GM23338 (cell line): ENCODE measurements around the gene TMEM61. TPM values are rescaled to one million over a fixed set of nuclear protein-coding genes. Genes with fewer than 3 reads are reported as not detected.

ENCODE experiments used
- ATAC-seq: fragments of 200-7000 bp; cut with Tn5 transposase; 3 replicates; pipeline ENCODE4 v1.9.1; 2020
- DNase-seq: peaks from one replicate; pipeline ENCODE4 v3.0.0-alpha.2; 2015; ENCODE audit warnings: low spot score
- H2AFZ ChIP-seq: fragments of 200-600 bp; sonication (generic); 2 replicates; pipeline ENCODE4 v1.8.0; 2016; ENCODE audit warnings: antibody characterized with exemption, mild to moderate bottlenecking, moderate library complexity
- H3F3A ChIP-seq: fragments of 200-600 bp; sonication (generic); replicated peaks from 2 replicates; pipeline ENCODE4 v1.8.0; 2017; ENCODE audit warnings: antibody characterized with exemption, mixed run types, low read depth
- H3K27ac ChIP-seq: fragments of 200-600 bp; sonication (generic); 2 replicates; pipeline ENCODE4 v1.6.1; 2016; ENCODE audit warnings: low read depth
- H3K27me3 ChIP-seq: fragments of 200-600 bp; sonication (generic); 2 replicates; pipeline ENCODE4 v1.8.0; 2016; ENCODE audit warnings: mild to moderate bottlenecking, mixed run types, moderate library complexity; ENCODE audit not compliant: insufficient read depth
- H3K36me3 ChIP-seq: fragments of 200-600 bp; sonication (generic); 2 replicates; pipeline ENCODE4 v1.8.0; 2016; ENCODE audit warnings: mild to moderate bottlenecking; ENCODE audit not compliant: insufficient read depth
- H3K4me1 ChIP-seq: fragments of 200-600 bp; sonication (generic); 2 replicates; pipeline ENCODE4 v1.8.0; 2016; ENCODE audit warnings: mild to moderate bottlenecking, moderate library complexity; ENCODE audit not compliant: insufficient read depth
- H3K4me2 ChIP-seq: fragments of 200-600 bp; sonication (generic); 2 replicates; pipeline ENCODE4 v1.7.1; 2017; ENCODE audit warnings: mixed run types
- H3K4me3 ChIP-seq: fragments of 200-600 bp; sonication (generic); 2 replicates; pipeline ENCODE4 v1.6.1; 2016; ENCODE audit warnings: mixed run types
- H3K79me2 ChIP-seq: fragments of 200-600 bp; sonication (generic); replicated peaks from 2 replicates; pipeline ENCODE4 v1.8.0; 2017; ENCODE audit warnings: mild to moderate bottlenecking; ENCODE audit not compliant: insufficient read depth
- H3K9me2 ChIP-seq: fragments of 200-600 bp; sonication (generic); 2 replicates; pipeline ENCODE4 v1.8.0; 2017; ENCODE audit not compliant: insufficient read depth
- H4K20me1 ChIP-seq: fragments of 200-600 bp; sonication (generic); replicated peaks from 2 replicates; pipeline ENCODE4 v1.8.0; 2017; ENCODE audit warnings: mild to moderate bottlenecking; ENCODE audit not compliant: insufficient read depth
- H3K27ac Mint-ChIP-seq: 2 replicates; pipeline ENCODE4 v1.8.0; 2020; ENCODE audit warnings: inconsistent platforms, mild to moderate bottlenecking, moderate library complexity, mixed read lengths
- H3K27me3 Mint-ChIP-seq: 3 replicates; pipeline ENCODE4 v1.8.0; 2022; ENCODE audit warnings: low read depth, mild to moderate bottlenecking, moderate library complexity, mixed read lengths, inconsistent platforms; ENCODE audit not compliant: insufficient read depth, poor library complexity
- H3K36me3 Mint-ChIP-seq: 3 replicates; pipeline ENCODE4 v1.8.0; 2021; ENCODE audit warnings: low read depth, mild to moderate bottlenecking, inconsistent platforms, moderate library complexity, mixed read lengths
- H3K4me1 Mint-ChIP-seq: 3 replicates; pipeline ENCODE4 v1.8.0; 2020; ENCODE audit warnings: mild to moderate bottlenecking, inconsistent platforms, mixed read lengths
- H3K4me3 Mint-ChIP-seq: 3 replicates; pipeline ENCODE4 v1.8.0; 2021; ENCODE audit warnings: moderate library complexity, mild to moderate bottlenecking, inconsistent platforms, mixed read lengths
- H3K9me3 Mint-ChIP-seq: 3 replicates; pipeline ENCODE4 v1.8.0; 2020; ENCODE audit warnings: moderate library complexity, mild to moderate bottlenecking, inconsistent platforms, mixed read lengths
- CREB1 ChIP-seq: fragments of 250-450 bp; sonication (Bioruptor Pico); IDR thresholded peaks from 2 replicates; pipeline ENCODE4 v1.5.0; 2020; ENCODE audit warnings: low read depth, mild to moderate bottlenecking, moderate library complexity
- EZH2 ChIP-seq: fragments of 200-600 bp; sonication (generic); IDR thresholded peaks from one replicate; pipeline ENCODE4 v1.8.0; 2017; ENCODE audit warnings: antibody characterized with exemption, mild to moderate bottlenecking, low read depth; ENCODE audit not compliant: unreplicated experiment
- EZH2phosphoT487 ChIP-seq: fragments of 200-600 bp; sonication (generic); IDR thresholded peaks from one replicate; pipeline ENCODE4 v1.8.1; 2018; ENCODE audit warnings: antibody characterized with exemption; ENCODE audit not compliant: unreplicated experiment
- JUNB ChIP-seq: IDR thresholded peaks from one replicate; pipeline ENCODE4 v1.6.1; 2016; ENCODE audit warnings: antibody characterized with exemption; ENCODE audit not compliant: unreplicated experiment
- NANOG ChIP-seq: IDR thresholded peaks from 2 replicates; pipeline ENCODE4 v1.6.1; 2016; ENCODE audit warnings: antibody characterized with exemption, borderline replicate concordance
- POLR2AphosphoS5 ChIP-seq: IDR thresholded peaks from 2 replicates; pipeline ENCODE4 v1.6.1; 2016; ENCODE audit warnings: antibody characterized with exemption, low read depth
- STAT1 ChIP-seq: IDR thresholded peaks from one replicate; pipeline ENCODE4 v1.6.1; 2016; ENCODE audit warnings: antibody characterized with exemption; ENCODE audit not compliant: unreplicated experiment
- ZNF114 ChIP-seq: fragments of 250-450 bp; sonication (Bioruptor Pico); IDR thresholded peaks from 2 replicates; pipeline ENCODE4 v1.5.0; 2020; ENCODE audit warnings: mild to moderate bottlenecking, moderate library complexity
- ZNF331 ChIP-seq: fragments of 250-450 bp; sonication (Bioruptor Pico); IDR thresholded peaks from 2 replicates; pipeline ENCODE4 v1.5.0; 2020; ENCODE audit warnings: low read depth, mild to moderate bottlenecking, moderate library complexity
- polyA plus RNA-seq: library from polyadenylated mRNA; unstranded; fragments of >200 nt; fragmentation: Nextera tagmentation; extraction: Ambion mirVana; gene quantifications from 2 replicates; pipeline ENCODE4 v1.2.1, GENCODE V29; 2016
- total RNA-seq: library from RNA; depleted of rRNA; stranded (reverse); fragments of >200 nt; shearing (Covaris generic); gene quantifications from 2 replicates; pipeline ENCODE4 v1.2.3, GENCODE V29; 2014
- TF ChIP-seq, protein P1 (sequence below): fragments of 250-450 bp; sonication (Bioruptor Pico); IDR thresholded peaks from 2 replicates; pipeline ENCODE4 v1.5.0; 2020; ENCODE audit warnings: mild to moderate bottlenecking, moderate library complexity
- TF ChIP-seq, protein P2 (sequence below): IDR thresholded peaks from one replicate; pipeline ENCODE4 v1.6.1; 2018; ENCODE audit warnings: antibody characterized with exemption; ENCODE audit not compliant: unreplicated experiment
- TF ChIP-seq, protein P3 (sequence below), 2 experiments: fragments of 200-600 bp in 1 of 2; sonication (generic) in 1 of 2; conservative IDR thresholded peaks; 2 replicates each; pipeline versions ENCODE4 v1.5.1 to v1.6.1; 2016 to 2017; ENCODE audit warnings: antibody characterized with exemption in 2 of 2, low read depth in 2 of 2, mild to moderate bottlenecking in 2 of 2, moderate library complexity in 1 of 2
- TF ChIP-seq, protein P4 (sequence below): IDR thresholded peaks from 2 replicates; pipeline ENCODE4 v1.6.1; 2016; ENCODE audit warnings: antibody characterized with exemption

Gene TMEM61
- total and polyA plus RNA-seq, 2 experiments from 2014 or later: 2.0 to 3.6 TPM

DNA sequence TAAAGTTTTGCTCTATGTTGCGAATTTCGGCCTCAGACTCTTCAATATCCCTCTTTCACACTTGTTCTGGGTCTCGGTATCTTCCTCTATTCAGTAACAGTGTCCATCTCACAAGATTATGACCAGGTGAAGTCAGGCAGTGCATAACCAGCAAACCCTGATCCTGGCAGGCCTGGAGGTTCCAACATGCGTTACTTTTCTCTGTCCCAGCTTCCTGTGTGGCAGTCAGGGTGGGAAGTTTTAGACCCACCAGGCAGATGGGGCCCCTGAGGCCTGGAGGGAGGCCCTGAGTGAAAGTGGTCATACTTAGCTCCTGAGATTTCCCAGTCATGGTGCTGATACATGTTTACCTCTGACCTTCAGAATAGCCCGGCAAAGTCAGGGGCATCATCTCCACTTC, 5.1 kb downstream of the TMEM61 start:
- H3K4me1 Mint-ChIP-seq: peaks cover 16% of the 10 kb centered on the region

More for the DNA sequence above, 5.1 kb downstream of the TMEM61 start:
- Histone ChIP-seq H3K4me3 (no peak overlapping the region), H3K9me2 (no peaks in the 10 kb centered on the region), H3K36me3 (no peaks in the 10 kb centered on the region), H3K27me3 (peaks cover 10% of the 10 kb centered on the region), H4K20me1 (no peaks in the 10 kb centered on the region), H3K4me2 (no peak overlapping the region), H3K4me1 (peaks cover 12% of the 10 kb centered on the region), H3F3A (no peaks in the 10 kb centered on the region), H3K27ac (no peak overlapping the region), H2AFZ (no peak overlapping the region), H3K79me2 (no peaks in the 10 kb centered on the region)
- Mint-ChIP-seq H3K36me3 (no peaks in the 10 kb centered on the region), H3K27ac (no peak overlapping the region), H3K9me3 (no peaks in the 10 kb centered on the region), H3K4me3 (no peak overlapping the region), H3K27me3 (peaks cover 16% of the 10 kb centered on the region)
- TF ChIP-seq EZH2 (no peak), JUNB (no peak), EZH2phosphoT487 (no peak), STAT1 (no peak), CREB1 (CRISPR knock-in tag) (no peak), POLR2AphosphoS5 (no peak), ZNF114 (CRISPR knock-in tag) (no peak), ZNF331 (CRISPR knock-in tag) (no peak), NANOG (no peak)
- TF ChIP-seq, protein P1, sequence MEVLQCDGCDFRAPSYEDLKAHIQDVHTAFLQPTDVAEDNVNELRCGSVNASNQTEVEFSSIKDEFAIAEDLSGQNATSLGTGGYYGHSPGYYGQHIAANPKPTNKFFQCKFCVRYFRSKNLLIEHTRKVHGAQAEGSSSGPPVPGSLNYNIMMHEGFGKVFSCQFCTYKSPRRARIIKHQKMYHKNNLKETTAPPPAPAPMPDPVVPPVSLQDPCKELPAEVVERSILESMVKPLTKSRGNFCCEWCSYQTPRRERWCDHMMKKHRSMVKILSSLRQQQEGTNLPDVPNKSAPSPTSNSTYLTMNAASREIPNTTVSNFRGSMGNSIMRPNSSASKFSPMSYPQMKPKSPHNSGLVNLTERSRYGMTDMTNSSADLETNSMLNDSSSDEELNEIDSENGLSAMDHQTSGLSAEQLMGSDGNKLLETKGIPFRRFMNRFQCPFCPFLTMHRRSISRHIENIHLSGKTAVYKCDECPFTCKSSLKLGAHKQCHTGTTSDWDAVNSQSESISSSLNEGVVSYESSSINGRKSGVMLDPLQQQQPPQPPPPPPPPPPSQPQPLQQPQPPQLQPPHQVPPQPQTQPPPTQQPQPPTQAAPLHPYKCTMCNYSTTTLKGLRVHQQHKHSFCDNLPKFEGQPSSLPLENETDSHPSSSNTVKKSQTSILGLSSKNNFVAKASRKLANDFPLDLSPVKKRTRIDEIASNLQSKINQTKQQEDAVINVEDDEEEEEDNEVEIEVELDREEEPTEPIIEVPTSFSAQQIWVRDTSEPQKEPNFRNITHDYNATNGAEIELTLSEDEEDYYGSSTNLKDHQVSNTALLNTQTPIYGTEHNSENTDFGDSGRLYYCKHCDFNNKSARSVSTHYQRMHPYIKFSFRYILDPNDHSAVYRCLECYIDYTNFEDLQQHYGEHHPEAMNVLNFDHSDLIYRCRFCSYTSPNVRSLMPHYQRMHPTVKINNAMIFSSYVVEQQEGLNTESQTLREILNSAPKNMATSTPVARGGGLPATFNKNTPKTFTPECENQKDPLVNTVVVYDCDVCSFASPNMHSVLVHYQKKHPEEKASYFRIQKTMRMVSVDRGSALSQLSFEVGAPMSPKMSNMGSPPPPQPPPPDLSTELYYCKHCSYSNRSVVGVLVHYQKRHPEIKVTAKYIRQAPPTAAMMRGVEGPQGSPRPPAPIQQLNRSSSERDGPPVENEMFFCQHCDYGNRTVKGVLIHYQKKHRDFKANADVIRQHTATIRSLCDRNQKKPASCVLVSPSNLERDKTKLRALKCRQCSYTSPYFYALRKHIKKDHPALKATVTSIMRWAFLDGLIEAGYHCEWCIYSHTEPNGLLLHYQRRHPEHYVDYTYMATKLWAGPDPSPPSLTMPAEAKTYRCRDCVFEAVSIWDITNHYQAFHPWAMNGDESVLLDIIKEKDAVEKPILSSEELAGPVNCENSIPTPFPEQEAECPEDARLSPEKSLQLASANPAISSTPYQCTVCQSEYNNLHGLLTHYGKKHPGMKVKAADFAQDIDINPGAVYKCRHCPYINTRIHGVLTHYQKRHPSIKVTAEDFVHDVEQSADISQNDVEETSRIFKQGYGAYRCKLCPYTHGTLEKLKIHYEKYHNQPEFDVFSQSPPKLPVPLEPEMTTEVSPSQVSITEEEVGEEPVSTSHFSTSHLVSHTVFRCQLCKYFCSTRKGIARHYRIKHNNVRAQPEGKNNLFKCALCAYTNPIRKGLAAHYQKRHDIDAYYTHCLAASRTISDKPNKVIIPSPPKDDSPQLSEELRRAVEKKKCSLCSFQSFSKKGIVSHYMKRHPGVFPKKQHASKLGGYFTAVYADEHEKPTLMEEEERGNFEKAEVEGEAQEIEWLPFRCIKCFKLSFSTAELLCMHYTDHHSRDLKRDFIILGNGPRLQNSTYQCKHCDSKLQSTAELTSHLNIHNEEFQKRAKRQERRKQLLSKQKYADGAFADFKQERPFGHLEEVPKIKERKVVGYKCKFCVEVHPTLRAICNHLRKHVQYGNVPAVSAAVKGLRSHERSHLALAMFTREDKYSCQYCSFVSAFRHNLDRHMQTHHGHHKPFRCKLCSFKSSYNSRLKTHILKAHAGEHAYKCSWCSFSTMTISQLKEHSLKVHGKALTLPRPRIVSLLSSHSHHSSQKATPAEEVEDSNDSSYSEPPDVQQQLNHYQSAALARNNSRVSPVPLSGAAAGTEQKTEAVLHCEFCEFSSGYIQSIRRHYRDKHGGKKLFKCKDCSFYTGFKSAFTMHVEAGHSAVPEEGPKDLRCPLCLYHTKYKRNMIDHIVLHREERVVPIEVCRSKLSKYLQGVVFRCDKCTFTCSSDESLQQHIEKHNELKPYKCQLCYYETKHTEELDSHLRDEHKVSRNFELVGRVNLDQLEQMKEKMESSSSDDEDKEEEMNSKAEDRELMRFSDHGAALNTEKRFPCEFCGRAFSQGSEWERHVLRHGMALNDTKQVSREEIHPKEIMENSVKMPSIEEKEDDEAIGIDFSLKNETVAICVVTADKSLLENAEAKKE (CRISPR knock-in tag): no peak
- TF ChIP-seq, protein P2, sequence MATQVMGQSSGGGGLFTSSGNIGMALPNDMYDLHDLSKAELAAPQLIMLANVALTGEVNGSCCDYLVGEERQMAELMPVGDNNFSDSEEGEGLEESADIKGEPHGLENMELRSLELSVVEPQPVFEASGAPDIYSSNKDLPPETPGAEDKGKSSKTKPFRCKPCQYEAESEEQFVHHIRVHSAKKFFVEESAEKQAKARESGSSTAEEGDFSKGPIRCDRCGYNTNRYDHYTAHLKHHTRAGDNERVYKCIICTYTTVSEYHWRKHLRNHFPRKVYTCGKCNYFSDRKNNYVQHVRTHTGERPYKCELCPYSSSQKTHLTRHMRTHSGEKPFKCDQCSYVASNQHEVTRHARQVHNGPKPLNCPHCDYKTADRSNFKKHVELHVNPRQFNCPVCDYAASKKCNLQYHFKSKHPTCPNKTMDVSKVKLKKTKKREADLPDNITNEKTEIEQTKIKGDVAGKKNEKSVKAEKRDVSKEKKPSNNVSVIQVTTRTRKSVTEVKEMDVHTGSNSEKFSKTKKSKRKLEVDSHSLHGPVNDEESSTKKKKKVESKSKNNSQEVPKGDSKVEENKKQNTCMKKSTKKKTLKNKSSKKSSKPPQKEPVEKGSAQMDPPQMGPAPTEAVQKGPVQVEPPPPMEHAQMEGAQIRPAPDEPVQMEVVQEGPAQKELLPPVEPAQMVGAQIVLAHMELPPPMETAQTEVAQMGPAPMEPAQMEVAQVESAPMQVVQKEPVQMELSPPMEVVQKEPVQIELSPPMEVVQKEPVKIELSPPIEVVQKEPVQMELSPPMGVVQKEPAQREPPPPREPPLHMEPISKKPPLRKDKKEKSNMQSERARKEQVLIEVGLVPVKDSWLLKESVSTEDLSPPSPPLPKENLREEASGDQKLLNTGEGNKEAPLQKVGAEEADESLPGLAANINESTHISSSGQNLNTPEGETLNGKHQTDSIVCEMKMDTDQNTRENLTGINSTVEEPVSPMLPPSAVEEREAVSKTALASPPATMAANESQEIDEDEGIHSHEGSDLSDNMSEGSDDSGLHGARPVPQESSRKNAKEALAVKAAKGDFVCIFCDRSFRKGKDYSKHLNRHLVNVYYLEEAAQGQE: no peak
- TF ChIP-seq, protein P3, sequence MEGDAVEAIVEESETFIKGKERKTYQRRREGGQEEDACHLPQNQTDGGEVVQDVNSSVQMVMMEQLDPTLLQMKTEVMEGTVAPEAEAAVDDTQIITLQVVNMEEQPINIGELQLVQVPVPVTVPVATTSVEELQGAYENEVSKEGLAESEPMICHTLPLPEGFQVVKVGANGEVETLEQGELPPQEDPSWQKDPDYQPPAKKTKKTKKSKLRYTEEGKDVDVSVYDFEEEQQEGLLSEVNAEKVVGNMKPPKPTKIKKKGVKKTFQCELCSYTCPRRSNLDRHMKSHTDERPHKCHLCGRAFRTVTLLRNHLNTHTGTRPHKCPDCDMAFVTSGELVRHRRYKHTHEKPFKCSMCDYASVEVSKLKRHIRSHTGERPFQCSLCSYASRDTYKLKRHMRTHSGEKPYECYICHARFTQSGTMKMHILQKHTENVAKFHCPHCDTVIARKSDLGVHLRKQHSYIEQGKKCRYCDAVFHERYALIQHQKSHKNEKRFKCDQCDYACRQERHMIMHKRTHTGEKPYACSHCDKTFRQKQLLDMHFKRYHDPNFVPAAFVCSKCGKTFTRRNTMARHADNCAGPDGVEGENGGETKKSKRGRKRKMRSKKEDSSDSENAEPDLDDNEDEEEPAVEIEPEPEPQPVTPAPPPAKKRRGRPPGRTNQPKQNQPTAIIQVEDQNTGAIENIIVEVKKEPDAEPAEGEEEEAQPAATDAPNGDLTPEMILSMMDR (conservative IDR thresholded peaks at IDR 0.05; ENCODE audit: low read depth in 2 of 2): no peak
- TF ChIP-seq, protein P4, sequence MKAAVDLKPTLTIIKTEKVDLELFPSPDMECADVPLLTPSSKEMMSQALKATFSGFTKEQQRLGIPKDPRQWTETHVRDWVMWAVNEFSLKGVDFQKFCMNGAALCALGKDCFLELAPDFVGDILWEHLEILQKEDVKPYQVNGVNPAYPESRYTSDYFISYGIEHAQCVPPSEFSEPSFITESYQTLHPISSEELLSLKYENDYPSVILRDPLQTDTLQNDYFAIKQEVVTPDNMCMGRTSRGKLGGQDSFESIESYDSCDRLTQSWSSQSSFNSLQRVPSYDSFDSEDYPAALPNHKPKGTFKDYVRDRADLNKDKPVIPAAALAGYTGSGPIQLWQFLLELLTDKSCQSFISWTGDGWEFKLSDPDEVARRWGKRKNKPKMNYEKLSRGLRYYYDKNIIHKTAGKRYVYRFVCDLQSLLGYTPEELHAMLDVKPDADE: no peak
- no peak for ATAC-seq
- no peak for DNase-seq
